ENCODE data around the gene PXDN.

PXDN gene

GRCh38 chr2:1742301-1742680 lies 2.0 kb downstream of the PXDN start:
- TF ChIP-seq CTCF (conservative IDR thresholded peaks at IDR 0.05; ENCODE audit: low read depth, low read length): no peak
- DNase-seq (ENCODE audit: low read depth): no peak
- peak overlapping the region; percentile 68 for H3K4me3 ChIP-seq (ENCODE audit: low read length)

- TF ChIP-seq CTCF (conservative IDR thresholded peaks at IDR 0.05; ENCODE audit: low read depth, low read length): no peak
- no peak overlapping the region for H3K4me3 ChIP-seq (ENCODE audit: low read length)
- no peak for DNase-seq (ENCODE audit: low read depth)
Measured at GRCh38 chr2:1741851-1742250, 2.5 kb downstream of the PXDN start.

- H3K4me3 ChIP-seq (ENCODE audit: low read length): no peak overlapping the region
- no peak for DNase-seq (ENCODE audit: low read depth)
- no peak for TF ChIP-seq CTCF (conservative IDR thresholded peaks at IDR 0.05; ENCODE audit: low read depth, low read length)
Measured at GRCh38 chr2:1740716-1741589, 3.4 kb downstream of the PXDN start.

- DNase-seq (ENCODE audit: low read depth): no peak
- no peak for TF ChIP-seq CTCF (conservative IDR thresholded peaks at IDR 0.05; ENCODE audit: low read depth, low read length)
- no peak overlapping the region for H3K4me3 ChIP-seq (ENCODE audit: low read length)
Measured at GRCh38 chr2:1739961-1740715, 4.2 kb downstream of the PXDN start.

GRCh38 chr2:1739322-1739957 lies 4.9 kb downstream of the PXDN start:
- no peak for DNase-seq (ENCODE audit: low read depth)
- no peak for TF ChIP-seq CTCF (conservative IDR thresholded peaks at IDR 0.05; ENCODE audit: low read depth, low read length)
- H3K4me3 ChIP-seq (ENCODE audit: low read length): no peak overlapping the region

GRCh38 chr2:1738646-1739302 lies 5.5 kb downstream of the PXDN start:
- TF ChIP-seq CTCF (conservative IDR thresholded peaks at IDR 0.05; ENCODE audit: low read depth, low read length): no peak
- no peak for DNase-seq (ENCODE audit: low read depth)
- no peak overlapping the region for H3K4me3 ChIP-seq (ENCODE audit: low read length)
